SIG-M5 (cell line): ENCODE data around the gene RAB36.

Source experiments
- DNase-seq: peaks from one replicate; lab custom pipeline; 2025; lab: John Stamatoyannopoulos, UW

Gene RAB36

DNA sequence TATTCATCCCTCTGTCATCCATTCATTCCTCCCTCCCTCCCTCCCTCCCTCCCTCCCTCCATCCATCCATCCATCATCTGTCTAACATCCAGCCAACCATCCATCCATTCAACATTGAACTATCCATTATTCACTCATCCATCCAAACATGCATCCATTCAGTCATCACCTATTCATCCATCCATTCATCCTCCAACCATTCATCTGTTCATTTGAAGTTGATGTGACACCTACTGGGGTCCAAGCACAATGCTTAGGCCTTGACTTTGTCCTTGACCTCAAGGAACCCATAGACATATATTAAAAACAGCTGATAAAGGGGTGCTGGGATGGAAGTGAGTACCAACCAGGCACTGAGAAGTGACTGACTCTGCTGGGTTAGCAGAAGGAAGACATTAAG lies 61.6 kb downstream of the RAB36 start:
- no peak for DNase-seq

DNA sequence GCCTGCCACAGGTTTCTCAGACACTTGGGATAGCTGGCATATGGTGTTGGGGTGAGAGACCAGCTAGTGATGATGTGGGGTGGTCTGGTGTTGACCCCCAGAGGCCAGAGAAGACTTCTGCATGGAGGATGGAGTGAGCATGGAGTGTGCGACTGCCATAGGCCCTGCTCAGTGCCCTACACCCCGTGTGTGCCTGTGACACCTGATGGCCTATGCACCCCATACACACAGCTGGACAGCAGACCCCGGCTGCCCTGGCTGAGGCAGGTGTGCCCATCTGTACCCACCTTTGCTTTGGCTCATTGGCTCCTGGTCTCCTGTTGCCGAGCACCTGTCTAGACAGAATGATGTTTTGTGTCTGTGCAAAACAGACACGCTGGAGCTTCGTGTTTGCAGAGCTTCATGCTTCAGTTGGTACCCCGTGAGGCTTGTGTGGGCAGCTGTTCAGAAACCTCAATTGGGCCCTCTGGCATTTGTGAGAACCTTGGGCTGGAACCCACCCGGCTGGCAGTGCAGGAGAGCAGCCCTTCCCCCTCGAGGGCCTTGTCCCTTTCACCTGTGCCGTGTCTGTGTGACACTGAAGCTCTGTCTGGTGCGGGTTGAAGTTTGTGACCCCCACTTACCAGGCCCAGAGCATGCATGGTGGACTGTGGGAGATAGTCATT lies 62.6 kb downstream of the RAB36 start:
- no peak for DNase-seq

DNA sequence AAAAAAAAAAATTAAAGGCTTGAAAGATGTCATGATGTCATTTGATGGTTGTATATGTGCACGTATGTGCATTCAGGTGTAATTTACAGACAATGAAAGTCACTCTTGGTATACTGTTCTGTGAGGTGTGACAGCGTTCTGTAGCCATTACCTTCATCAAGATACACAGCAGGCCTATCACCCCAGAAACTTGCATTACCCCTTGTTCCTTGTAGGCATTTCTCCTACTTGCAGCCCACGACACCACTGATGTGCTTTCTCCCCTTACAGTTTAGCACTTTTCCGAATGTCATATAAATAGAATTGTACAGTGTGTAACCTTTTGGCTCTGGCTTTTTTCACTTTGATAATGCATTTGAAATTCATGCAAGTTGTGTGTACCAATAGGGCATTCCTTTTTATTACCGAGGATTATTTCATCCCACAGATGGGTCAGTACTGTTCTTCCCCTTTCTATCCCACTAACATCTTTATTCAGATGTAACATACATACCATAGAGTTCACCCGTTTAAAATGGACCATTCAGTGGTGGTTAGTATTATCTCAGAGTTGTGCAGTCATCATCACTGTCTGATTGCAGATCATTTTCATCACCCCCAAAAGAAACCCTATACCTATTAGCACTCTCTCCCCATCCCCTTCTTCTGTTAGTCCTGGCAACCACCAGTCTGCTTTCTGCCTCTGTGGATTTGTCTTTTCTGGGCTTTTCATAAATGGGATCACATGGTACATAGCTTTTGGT lies 65.3 kb downstream of the RAB36 start:
- no peak for DNase-seq

DNA sequence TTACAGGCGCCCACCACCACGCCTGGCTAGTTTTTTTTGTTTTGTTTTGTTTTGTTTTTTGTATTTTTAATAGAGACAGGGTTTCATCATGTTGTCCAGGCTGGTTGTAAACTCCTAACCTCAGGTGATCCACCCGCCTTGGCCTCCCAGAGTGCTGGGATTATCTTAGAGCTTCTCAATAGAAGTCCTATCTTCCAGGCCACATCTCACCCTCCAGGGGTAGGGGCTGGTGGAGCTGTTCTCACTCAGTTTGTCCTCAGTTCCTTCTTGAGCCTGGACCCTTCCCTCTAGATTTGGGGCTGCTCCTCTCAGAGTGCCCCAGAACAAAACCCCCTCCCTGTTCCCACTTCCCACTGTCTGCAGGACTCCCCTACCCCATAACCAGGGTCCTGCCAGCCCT lies 66.3 kb downstream of the RAB36 start:
- DNase-seq = no peak

DNA sequence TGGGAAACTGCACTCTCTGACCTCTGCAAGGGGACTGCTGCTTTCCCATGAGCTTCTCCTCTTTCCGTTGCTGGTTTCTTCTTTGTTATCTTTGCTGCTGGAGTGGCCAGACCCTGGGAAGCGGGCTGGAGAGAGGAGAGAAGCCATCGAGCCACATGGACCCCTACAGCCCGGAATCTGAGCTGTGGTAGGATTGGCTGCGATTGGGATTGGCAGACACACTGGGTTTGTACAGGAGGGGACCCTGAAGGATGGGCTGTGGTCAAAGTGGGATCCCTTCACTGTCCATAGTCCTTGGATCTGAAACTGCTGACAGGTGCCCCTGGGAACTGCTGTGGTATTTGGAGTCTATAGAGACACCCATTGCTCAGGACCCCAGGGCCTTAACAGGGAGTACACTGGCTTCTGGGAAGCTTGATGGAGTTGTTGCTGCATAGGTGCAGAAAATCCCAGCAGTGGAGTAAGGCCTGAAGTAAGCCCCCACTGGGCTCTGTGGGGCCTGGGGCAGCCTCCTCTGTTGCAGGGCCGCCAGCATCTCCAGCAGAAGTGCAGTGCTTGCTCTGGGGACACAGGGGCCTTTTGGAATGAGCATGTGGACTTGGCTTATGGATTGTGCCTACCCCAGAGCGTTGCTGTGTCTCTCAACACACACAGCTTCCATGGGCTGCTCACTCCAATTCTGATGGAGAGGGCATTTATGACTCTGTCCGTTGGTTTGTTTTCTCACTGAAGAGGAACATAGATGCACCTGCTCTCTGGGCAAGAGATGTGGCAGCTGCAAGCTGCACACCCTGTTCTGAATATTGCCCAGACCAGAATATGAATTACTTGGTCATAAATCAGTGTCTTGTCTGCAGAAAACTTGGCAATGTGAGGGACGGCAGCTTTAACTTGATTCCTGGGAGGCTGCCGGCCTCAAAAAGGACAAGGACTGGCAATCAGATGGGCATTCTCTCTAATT lies 67.1 kb downstream of the RAB36 start:
- DNase-seq = no peak

DNA sequence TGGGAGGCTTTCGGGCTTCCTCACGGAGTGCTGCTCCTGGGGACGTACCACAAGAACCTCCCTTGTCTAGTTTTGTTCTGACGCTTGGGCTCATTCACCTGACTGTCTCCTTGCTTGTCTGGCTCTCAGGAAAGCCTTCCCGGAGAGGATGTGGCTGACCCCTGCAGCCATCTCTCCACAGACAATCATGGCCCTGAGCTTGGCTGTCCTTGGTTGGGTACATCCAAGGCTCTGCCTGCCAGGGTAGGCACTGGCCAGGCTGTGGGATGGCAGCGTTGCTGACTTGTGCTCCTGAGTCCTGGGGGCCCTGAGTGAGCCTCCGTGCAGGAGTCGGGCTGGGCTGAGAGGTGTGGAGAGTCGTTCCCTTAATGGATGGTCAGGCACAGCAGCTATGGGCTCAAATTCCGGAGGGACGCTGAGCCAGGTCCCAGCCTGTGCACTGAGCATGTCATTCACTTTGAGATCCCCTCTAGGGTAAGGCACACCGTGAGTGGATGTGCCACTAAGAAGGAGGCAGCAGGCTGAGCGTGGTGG lies 67.8 kb downstream of the RAB36 start:
- DNase-seq = no peak

DNA sequence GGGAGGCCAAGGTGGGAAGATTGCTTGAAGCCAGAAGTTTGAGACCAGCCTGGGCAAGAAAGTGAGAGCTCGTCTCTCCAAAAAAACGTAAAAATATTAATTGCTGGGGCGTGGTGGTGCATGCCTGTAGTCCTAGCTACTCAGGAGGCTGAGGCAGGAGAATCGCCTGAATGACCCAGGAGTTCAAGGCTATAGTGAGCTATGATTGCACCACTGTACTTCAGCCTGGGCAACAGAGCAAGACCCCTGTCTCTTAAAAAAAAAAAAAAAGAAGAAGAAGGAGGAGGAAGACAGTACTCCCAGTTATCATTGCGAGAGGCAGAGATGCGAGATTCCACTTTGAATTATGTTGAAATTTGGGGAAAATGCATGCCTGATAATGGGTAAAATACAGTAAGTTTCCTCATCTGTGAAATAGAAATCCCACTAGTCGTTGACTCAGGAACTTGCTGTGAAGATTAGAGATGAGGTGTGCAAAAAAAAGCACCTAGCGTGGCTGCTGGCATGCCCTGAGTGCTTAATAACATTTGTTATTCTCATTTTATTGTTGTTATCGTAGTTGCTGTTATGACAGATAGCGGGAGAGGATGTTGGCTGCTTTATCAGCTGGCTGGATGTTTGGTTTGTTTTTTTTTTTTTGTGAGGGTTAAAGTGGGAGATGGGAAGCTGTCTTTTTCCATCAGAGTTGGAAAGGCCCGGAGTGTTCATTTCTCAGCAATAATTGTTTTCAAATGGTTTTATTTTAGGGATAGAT lies 68.5 kb downstream of the RAB36 start:
- no peak for DNase-seq
